Smooth muscle cell (in vitro differentiated cells): Measurements from ENCODE around the gene MPP3. TPM values are rescaled to one million over a fixed set of nuclear protein-coding genes. Genes with fewer than 3 reads are reported as not detected.

Source experiments
- DNase-seq: peaks from one replicate; lab custom pipeline; 2025; ENCODE audit not compliant: unreplicated experiment; lab: John Stamatoyannopoulos, UW
- H2AFZ ChIP-seq: fragments of 200-600 bp; sonication (generic); 2 replicates; pipeline ENCODE4 v1.6.0; 2016; ENCODE audit warnings: antibody characterized with exemption, low read depth, mild to moderate bottlenecking
- H3F3A ChIP-seq: fragments of 200-600 bp; sonication (generic); 2 replicates; pipeline ENCODE4 v1.6.0; 2017; ENCODE audit warnings: antibody characterized with exemption, low read depth
- H3K27ac ChIP-seq: fragments of 200-600 bp; sonication (generic); 2 replicates; pipeline ENCODE4 v1.5.1; 2016; ENCODE audit warnings: low read depth, mild to moderate bottlenecking
- H3K27me3 ChIP-seq: fragments of 200-600 bp; sonication (generic); 2 replicates; pipeline ENCODE4 v1.6.1; 2016; ENCODE audit warnings: low read depth, mild to moderate bottlenecking
- H3K36me3 ChIP-seq: fragments of 200-600 bp; sonication (generic); 2 replicates; pipeline ENCODE4 v1.5.1; 2016; ENCODE audit warnings: low read depth
- H3K4me1 ChIP-seq: fragments of 200-600 bp; sonication (generic); 2 replicates; pipeline ENCODE4 v1.5.1; 2016; ENCODE audit warnings: low read depth
- H3K4me2 ChIP-seq: fragments of 200-600 bp; sonication (generic); 2 replicates; pipeline ENCODE4 v1.6.0; 2016; ENCODE audit warnings: mild to moderate bottlenecking
- H3K4me3 ChIP-seq: fragments of 200-600 bp; sonication (generic); 2 replicates; pipeline ENCODE4 v1.5.1; 2016; ENCODE audit warnings: mild to moderate bottlenecking
- H3K79me2 ChIP-seq: fragments of 200-600 bp; sonication (generic); 2 replicates; pipeline ENCODE4 v1.6.0; 2016; ENCODE audit warnings: low read depth, mild to moderate bottlenecking
- H3K9ac ChIP-seq: fragments of 200-600 bp; sonication (generic); 2 replicates; pipeline ENCODE4 v1.6.0; 2016; ENCODE audit warnings: low read depth
- H3K9me3 ChIP-seq: fragments of 200-600 bp; sonication (generic); replicated peaks from 2 replicates; pipeline ENCODE4 v1.5.1; 2016; ENCODE audit warnings: low read depth
- H4K20me1 ChIP-seq: fragments of 200-600 bp; sonication (generic); 2 replicates; pipeline ENCODE4 v1.6.0; 2016; ENCODE audit warnings: low read depth
- WGBS: methylation state at CpG from one replicate; pipeline ENCODE4 v1.1.7; 2016; ENCODE audit warnings: low lambda C conversion rate; 5-methylcytosine and 5-hydroxymethylcytosine counted together
- polyA plus RNA-seq: library from polyadenylated mRNA; unstranded; fragments of >200 nt; fragmentation: Nextera tagmentation; extraction: Ambion mirVana; gene quantifications from 2 replicates; pipeline ENCODE4 v1.2.1, GENCODE V29; 2016
- total RNA-seq: library from RNA; depleted of rRNA; stranded (reverse); fragments of >200 nt; gene quantifications from 2 replicates; pipeline ENCODE4 v1.2.3, GENCODE V29; 2014
- TF ChIP-seq, protein P1 (sequence below): fragments of 200-600 bp; sonication (generic); IDR thresholded peaks from 2 replicates; pipeline ENCODE4 v1.5.1; 2017; ENCODE audit warnings: borderline replicate concordance, mild to moderate bottlenecking, antibody characterized with exemption; ENCODE audit not compliant: insufficient read depth, poor library complexity, severe bottlenecking

MPP3 gene
- total and polyA plus RNA-seq, 2 experiments from 2014 or later: 6.7 to 8.1 TPM

DNA sequence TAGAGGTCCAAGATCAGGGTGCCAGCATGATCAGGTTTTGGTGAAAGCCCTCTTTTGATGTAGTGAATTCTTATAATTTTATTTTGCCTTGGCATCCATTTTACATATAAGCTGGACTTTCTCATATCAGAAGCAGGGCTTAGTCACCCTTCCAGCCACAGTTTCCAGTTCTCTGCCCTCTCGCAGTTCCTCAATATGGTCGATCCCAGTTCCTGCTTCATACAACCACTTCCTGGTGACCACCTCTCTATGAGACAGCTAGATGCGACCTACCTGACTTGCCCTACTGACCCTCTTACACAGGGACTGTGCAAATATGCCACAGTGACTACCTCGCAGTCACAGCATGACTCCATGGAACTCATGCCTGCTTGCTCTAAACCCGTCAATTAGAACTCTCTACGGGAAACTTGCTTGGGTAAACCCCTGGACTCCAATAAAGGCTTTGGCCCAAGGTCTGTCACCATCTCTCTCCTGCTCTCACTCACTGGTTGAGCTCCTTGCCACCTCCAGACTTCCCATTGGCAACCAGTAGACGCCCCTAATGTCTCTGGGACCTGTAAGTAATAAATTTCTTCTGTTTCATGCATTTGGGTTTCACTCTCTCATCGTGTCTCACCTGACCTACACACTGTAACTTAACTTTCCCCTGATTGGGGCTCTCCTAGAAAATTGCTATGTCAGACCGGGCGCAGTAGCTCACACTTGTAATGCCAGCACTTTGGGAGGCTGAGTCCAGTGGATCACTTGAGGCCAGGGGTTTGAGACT lies 35.5 kb upstream of the MPP3 start:
- H3K9ac ChIP-seq: no peak overlapping the region
- no peak overlapping the region for H2AFZ ChIP-seq
- 82% methylated on average over 10 of the region's 10 CpGs for WGBS
- no peaks in the 10 kb centered on the region for H3F3A ChIP-seq
- H3K79me2 ChIP-seq: no peaks in the 10 kb centered on the region
- no peaks in the 10 kb centered on the region for H3K4me1 ChIP-seq
- no peaks in the 10 kb centered on the region for H3K9me3 ChIP-seq
- H3K4me2 ChIP-seq: no peak overlapping the region
- no peak for DNase-seq
- TF ChIP-seq, protein P1, sequence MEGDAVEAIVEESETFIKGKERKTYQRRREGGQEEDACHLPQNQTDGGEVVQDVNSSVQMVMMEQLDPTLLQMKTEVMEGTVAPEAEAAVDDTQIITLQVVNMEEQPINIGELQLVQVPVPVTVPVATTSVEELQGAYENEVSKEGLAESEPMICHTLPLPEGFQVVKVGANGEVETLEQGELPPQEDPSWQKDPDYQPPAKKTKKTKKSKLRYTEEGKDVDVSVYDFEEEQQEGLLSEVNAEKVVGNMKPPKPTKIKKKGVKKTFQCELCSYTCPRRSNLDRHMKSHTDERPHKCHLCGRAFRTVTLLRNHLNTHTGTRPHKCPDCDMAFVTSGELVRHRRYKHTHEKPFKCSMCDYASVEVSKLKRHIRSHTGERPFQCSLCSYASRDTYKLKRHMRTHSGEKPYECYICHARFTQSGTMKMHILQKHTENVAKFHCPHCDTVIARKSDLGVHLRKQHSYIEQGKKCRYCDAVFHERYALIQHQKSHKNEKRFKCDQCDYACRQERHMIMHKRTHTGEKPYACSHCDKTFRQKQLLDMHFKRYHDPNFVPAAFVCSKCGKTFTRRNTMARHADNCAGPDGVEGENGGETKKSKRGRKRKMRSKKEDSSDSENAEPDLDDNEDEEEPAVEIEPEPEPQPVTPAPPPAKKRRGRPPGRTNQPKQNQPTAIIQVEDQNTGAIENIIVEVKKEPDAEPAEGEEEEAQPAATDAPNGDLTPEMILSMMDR: no peak
- H3K36me3 ChIP-seq: no peaks in the 10 kb centered on the region
- no peaks in the 10 kb centered on the region for H4K20me1 ChIP-seq
- H3K27me3 ChIP-seq: peaks cover 20% of the 10 kb centered on the region
- H3K27ac ChIP-seq: no peak overlapping the region
- H3K4me3 ChIP-seq: no peak overlapping the region

DNA sequence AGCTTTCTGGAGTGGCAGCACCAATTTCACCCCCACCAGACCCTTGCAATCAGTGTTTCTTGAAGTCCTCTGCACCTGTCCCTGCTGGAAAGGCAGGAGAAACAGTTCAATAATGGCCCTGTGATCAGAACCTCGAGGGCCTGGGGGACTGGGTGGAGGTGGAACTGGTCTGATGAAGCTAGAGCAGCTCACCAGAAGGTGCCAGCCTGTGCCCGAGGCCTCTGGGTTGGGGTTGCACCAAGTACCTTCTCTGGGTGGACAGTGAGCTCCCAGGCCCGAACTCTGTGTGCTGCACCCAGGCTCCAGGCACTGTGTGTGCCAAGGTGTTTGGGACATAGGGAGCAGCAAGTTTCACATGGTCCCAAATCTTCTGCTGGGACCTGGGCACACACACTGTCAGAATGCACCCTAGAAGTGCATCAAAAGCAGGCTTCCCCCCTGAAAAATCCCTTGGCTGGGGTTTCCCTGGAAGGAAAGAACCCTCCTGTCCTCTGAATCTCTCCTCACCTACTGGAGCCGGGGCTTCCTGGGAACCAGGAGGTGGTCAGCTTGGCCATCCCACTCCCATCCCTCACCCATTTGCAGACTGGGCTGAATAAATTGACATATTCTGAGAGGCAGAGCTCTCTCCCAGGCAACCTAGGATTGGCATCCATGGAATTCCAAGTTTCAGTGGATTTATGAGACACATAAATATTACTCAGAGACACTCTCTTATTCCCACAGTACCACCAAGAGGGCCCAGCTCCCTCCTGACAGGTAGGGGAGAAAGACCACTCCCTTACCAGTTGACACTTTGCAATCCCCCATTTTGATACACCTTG lies 31.4 kb upstream of the MPP3 start:
- Histone ChIP-seq H3K79me2 (no peaks in the 10 kb centered on the region), H3K36me3 (no peaks in the 10 kb centered on the region), H3K4me2 (no peak overlapping the region), H3K27ac (no peak overlapping the region), H3K9ac (no peak overlapping the region), H3K9me3 (no peaks in the 10 kb centered on the region), H3K4me3 (no peak overlapping the region), H3K4me1 (no peaks in the 10 kb centered on the region), H2AFZ (no peak overlapping the region), H3K27me3 (peaks cover 16% of the 10 kb centered on the region), H4K20me1 (no peaks in the 10 kb centered on the region), H3F3A (no peaks in the 10 kb centered on the region)
- TF ChIP-seq, protein P1: no peak
- no peak for DNase-seq
- 87% methylated on average over 4 of the region's 4 CpGs for WGBS

- no peak overlapping the region for H3K9ac ChIP-seq
- H3K79me2 ChIP-seq: no peaks in the 10 kb centered on the region
- H3F3A ChIP-seq: no peaks in the 10 kb centered on the region
- TF ChIP-seq, protein P1: no peak
- no peak overlapping the region for H2AFZ ChIP-seq
- peaks cover 2% of the 10 kb centered on the region for H3K27me3 ChIP-seq
- H3K36me3 ChIP-seq: no peaks in the 10 kb centered on the region
- H3K9me3 ChIP-seq: no peaks in the 10 kb centered on the region
- no peak overlapping the region for H3K27ac ChIP-seq
- no peak overlapping the region for H3K4me3 ChIP-seq
- no peak overlapping the region for H3K4me2 ChIP-seq
- WGBS: 88% methylated on average over 9 of the region's 9 CpGs
- H4K20me1 ChIP-seq: no peaks in the 10 kb centered on the region
- H3K4me1 ChIP-seq: no peaks in the 10 kb centered on the region
- no peak for DNase-seq
These were observed 29.0 kb upstream of the MPP3 start for GRCh38 chr17:43861960-43862359.
